ENCODE data around the gene SLC44A2. TPM values are rescaled to one million over a fixed set of nuclear protein-coding genes. Genes with fewer than 3 reads are reported as not detected.

The SLC44A2 gene
- total and polyA plus RNA-seq, 2 of the 13 experiments (the other 11 are each of a cell fraction or from before 2014, with no cell fraction given), result 2.4 to 5.6 TPM

GRCh38 chr19:10634963-10635362, 9.6 kb downstream of the SLC44A2 start (continued):
- TF ChIP-seq CBFB (CRISPR knock-in tag; IDR thresholded peaks at IDR 0.05) (no peak), PLSCR1 (CRISPR knock-in tag; IDR thresholded peaks at IDR 0.05; ENCODE audit: borderline replicate concordance) (no peak)

GRCh38 chr19:10636304-10636972, 11.1 kb downstream of the SLC44A2 start:
- WGBS (ENCODE audit: low lambda C conversion rate), result 96% methylated on average over 37 of the region's 37 CpGs
- ATAC-seq (no peak), DNase-seq (ENCODE audit: low spot score) (no peak), FAIRE-seq (no peak)
- in situ Hi-C loops (cut with HindIII; ENCODE audit: extremely low pct_ligation_motif_present, low pct_unique_long_range_greater_than_20kb), result no loop called here
- Histone ChIP-seq H3K27ac (ENCODE audit: extremely low read length, insufficient read depth, low read length) (no peak overlapping the region), H3K27me3 (ENCODE audit: control insufficient read depth in 1 of 2, insufficient read depth in 2 of 2, low read length in 2 of 2) (no peaks in the 10 kb centered on the region), H3K79me2 (ENCODE audit: insufficient read depth, low read length) (no peaks in the 10 kb centered on the region), H3K9me3 (ENCODE audit: low read length) (no peaks in the 10 kb centered on the region), H3K4me1 (ENCODE audit: insufficient read depth, low read length) (peaks cover 48% of the 10 kb centered on the region), H3K4me2 (ENCODE audit: low read depth, low read length) (no peak overlapping the region), H4K20me1 (ENCODE audit: insufficient read depth, low read length) (no peaks in the 10 kb centered on the region), H3K4me3 (replicated peaks in 1 of 3; ENCODE audit: insufficient read depth in 1 of 3, low read depth in 2 of 3, low read length in 3 of 3) (no peak overlapping the region), H3K36me3 (replicated peaks in 1 of 2; ENCODE audit: control insufficient read depth in 1 of 2, insufficient read depth in 2 of 2, low read length in 2 of 2) (no peaks in the 10 kb centered on the region), H2AFZ (ENCODE audit: low read length) (no peak overlapping the region), H3K9ac (ENCODE audit: insufficient read depth, low read depth, low read length) (no peak overlapping the region)
- BruUV-seq (replicated peaks), result no TSS peak
- ChIA-PET POLR2A (no interaction called here), CTCF (ENCODE audit: low intra/inter-chr PET ratio, low total read pairs) (no interaction called here)
- TF ChIP-seq ATF5 (CRISPR knock-in tag; IDR thresholded peaks at IDR 0.05; ENCODE audit: low read depth) (no peak), XBP1 (CRISPR knock-in tag; IDR thresholded peaks at IDR 0.05) (no peak), ZFAT (CRISPR knock-in tag; conservative IDR thresholded peaks at IDR 0.05) (no peak), ZKSCAN5 (CRISPR knock-in tag; IDR thresholded peaks at IDR 0.05) (no peak), ZNF577 (CRISPR knock-in tag; IDR thresholded peaks at IDR 0.05; ENCODE audit: borderline replicate concordance, low read depth) (no peak), JDP2 (CRISPR knock-in tag; IDR thresholded peaks at IDR 0.05; ENCODE audit: borderline replicate concordance) (no peak), ZNF761 (CRISPR knock-in tag; conservative IDR thresholded peaks at IDR 0.05) (no peak), ZNF143 (CRISPR knock-in tag; IDR thresholded peaks at IDR 0.05) (no peak), SKI (IDR thresholded peaks at IDR 0.05; ENCODE audit: partially characterized antibody) (no peak), ZNF431 (CRISPR knock-in tag; IDR thresholded peaks at IDR 0.05; ENCODE audit: borderline replicate concordance, low read depth) (no peak), ZBTB2 (CRISPR knock-in tag; IDR thresholded peaks at IDR 0.05; ENCODE audit: low read depth) (no peak), ZEB1 (IDR thresholded peaks at IDR 0.05; ENCODE audit: insufficient replicate concordance, low read depth) (no peak), KLF9 (CRISPR knock-in tag; IDR thresholded peaks at IDR 0.05; ENCODE audit: low read depth) (no peak)
- intact Hi-C loops (cut with micrococcal nuclease; ENCODE audit: unreplicated experiment), result no loop called here

Measured in HepG2 (cell line).